Adipose tissue (tissue), 3 donors: ENCODE results near the gene DLX1. TPM values are rescaled to one million over a fixed set of nuclear protein-coding genes. Genes with fewer than 3 reads are reported as not detected.

Source experiments
- H3K27ac ChIP-seq: one replicate; pipeline ENCODE4 v1.5.1; 2013; ENCODE audit warnings: low read depth, low read length
- WGBS, 3 donors: extraction: QIAGEN DNeasy Blood & Tissue Kit; methylation state at CpG; one replicate each; pipeline ENCODE4 v1.1.7; 2013; 5-methylcytosine and 5-hydroxymethylcytosine counted together
- polyA plus RNA-seq, 3 donors: library from polyadenylated mRNA; stranded (reverse); fragments of 200-250 nt; gene quantifications; one replicate each; pipeline ENCODE4 v1.2.3, GENCODE V29; 2013
- donor health status: healthy with polysubstance abuse.
- donor health status: Bipolar disorder and iron deficiency.
- donor health status: healthy.

Gene DLX1
- polyA plus RNA-seq, 3 donors = 0.06 to 0.16 TPM; not detected in 1

DNA sequence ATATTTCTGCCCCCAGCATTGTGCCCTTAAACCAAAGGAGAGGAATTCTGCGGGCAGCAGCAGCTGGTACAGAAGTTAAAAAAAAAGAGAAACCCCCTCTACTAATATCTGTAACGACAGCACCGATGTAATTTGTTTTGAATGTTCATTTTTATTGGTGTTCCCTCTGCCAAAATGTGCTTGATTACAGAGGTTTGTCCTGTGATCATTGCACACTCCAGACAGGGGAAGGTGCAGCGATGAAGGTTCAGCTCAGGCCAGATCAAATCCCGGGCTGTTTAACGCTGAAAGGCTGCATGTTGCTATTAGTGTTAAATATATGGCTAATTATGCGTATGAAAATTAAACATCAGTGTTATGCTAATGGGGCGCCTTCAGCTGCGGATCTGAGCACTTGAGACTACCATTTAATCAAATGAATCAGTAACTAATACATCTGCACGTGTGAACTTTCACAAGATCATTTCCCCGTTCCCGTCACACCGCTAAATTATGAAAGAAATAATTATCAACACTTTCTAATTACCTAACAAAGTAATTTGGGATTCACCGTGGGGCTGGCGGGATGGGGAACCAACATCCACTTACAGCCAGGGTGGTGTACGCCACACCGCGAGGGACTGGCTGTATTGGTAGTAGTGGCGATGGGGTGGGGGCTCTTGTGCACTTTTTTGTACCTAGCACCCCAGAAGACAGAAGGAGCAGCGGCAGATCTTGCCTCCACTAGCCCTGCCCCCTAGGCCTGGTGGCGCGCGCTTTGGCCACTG is 1.5 kb upstream of the DLX1 start:
- 10 to 12% (median 11%) methylated on average over 23 of the region's 23 CpGs for WGBS, 3 donors
- H3K27ac ChIP-seq = no peak overlapping the region

DNA sequence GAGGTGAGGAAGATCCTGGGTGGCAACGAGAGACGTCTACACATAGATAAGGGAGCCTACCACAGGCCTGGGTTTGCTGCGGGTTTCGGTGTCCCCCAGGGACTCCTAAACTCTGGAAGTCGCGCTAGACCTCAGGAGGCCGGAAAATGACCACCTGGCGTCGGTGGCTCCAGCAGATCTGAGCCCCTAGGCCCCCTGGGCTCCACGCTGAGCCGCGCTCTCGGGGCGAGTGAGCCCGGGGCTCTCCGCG is 987 bp upstream of the DLX1 start:
- WGBS, 3 donors = 2 to 7% (median 6%) methylated on average over 17 of the region's 17 CpGs
- no peak overlapping the region for H3K27ac ChIP-seq

- 1% methylated on average over 74 to 76 of the region's 76 CpGs for WGBS, 3 donors
- no peak overlapping the region for H3K27ac ChIP-seq
Measured at GRCh38 chr2:172084645-172085459, 455 bp upstream of the DLX1 start.

GRCh38 chr2:172086241-172087206 is 1.2 kb downstream of the DLX1 start:
- H3K27ac ChIP-seq = no peak overlapping the region
- 6 to 7% (median 6%) methylated on average over 54 of the region's 54 CpGs for WGBS, 3 donors

DNA sequence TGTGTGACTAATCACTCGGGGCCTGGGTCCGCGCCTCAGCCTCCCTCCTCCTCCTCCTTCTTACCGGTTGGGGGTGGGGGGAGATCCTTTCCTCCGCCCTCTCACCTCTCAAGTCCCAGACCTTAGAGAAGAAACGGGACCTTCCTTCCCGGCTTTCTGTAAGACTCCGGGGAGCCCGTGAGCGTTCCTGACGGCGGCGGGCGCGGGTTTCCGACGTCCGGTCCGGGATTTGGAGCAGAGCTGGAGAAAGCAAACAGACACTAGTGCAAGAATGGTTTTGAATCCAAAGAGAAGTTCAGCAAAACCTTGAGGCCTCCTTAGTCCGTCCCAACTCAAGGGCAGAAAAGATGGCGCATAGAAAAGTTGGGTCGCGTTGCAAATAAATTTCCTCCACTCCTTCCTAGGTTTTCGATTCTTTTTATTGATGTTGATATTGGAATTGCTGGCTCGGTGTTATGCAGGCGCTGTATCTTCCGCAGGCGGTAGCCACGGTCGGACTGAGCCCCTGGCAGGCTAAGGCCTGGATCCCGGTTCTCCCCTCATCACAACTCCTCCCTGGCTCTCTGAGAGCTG is 2.0 kb downstream of the DLX1 start:
- WGBS, 3 donors = 7 to 9% (median 8%) methylated on average over 31 of the region's 31 CpGs
- no peak overlapping the region for H3K27ac ChIP-seq

DNA sequence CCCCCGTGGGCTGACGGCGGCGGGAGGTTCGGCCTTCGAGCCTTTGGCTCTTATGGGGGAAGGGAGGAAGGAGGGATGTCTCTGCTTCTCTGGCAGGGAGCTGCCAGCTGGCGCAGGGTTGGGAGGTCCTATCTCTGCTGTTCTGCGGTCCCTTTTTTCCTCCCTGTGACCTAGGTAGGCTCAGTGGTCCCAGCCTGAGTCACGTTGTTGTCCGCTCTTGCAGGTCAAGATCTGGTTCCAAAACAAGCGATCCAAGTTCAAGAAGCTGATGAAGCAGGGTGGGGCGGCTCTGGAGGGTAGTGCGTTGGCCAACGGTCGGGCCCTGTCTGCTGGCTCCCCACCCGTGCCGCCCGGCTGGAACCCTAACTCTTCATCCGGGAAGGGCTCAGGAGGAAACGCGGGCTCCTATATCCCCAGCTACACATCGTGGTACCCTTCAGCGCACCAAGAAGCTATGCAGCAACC is 2.5 kb downstream of the DLX1 start:
- WGBS, 3 donors = 5 to 8% (median 6%) methylated on average over 23 of the region's 23 CpGs

GRCh38 chr2:172088245-172089004 is 3.1 kb downstream of the DLX1 start:
- 8 to 11% (median 11%) methylated on average over 35 to 37 of the region's 37 CpGs for WGBS, 3 donors
- no peak overlapping the region for H3K27ac ChIP-seq

More for the DNA sequence above, 2.5 kb downstream of the DLX1 start:
- no peak overlapping the region for H3K27ac ChIP-seq

DNA sequence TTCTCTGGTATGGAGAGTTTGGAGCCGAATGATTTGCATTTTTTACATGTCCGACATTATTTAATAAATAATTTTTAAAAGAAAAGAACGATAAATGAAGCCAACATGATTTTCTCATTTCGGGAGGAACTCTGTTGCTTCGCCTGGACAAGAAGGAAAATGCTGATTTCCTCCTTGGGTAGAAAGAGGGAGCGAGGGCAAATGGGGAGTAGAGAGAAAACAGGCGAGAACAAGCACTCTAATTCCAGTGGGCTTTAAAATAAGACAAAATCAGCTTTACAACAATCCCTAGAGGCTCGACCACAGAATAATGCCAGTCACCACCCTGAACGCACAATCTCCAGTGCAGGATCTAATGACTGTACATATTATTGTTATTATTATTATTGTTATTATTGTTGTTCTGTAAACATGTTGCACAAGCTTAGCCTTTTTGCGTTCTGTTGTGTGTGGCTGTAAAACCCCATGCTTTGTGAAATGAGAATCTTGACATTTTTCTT is 3.7 kb downstream of the DLX1 start:
- no peak overlapping the region for H3K27ac ChIP-seq
- 18 to 21% (median 19%) methylated on average over 10 of the region's 10 CpGs for WGBS, 3 donors

GRCh38 chr2:172089633-172090032 is 4.3 kb downstream of the DLX1 start:
- WGBS, 3 donors = 28 to 29% (median 29%) methylated on average over 7 of the region's 7 CpGs
- no peak overlapping the region for H3K27ac ChIP-seq

GRCh38 chr2:172090044-172090961 is 5.0 kb downstream of the DLX1 start:
- H3K27ac ChIP-seq = no peak overlapping the region
- WGBS, 3 donors = 6 to 9% (median 7%) methylated on average over 39 of the region's 39 CpGs

DNA sequence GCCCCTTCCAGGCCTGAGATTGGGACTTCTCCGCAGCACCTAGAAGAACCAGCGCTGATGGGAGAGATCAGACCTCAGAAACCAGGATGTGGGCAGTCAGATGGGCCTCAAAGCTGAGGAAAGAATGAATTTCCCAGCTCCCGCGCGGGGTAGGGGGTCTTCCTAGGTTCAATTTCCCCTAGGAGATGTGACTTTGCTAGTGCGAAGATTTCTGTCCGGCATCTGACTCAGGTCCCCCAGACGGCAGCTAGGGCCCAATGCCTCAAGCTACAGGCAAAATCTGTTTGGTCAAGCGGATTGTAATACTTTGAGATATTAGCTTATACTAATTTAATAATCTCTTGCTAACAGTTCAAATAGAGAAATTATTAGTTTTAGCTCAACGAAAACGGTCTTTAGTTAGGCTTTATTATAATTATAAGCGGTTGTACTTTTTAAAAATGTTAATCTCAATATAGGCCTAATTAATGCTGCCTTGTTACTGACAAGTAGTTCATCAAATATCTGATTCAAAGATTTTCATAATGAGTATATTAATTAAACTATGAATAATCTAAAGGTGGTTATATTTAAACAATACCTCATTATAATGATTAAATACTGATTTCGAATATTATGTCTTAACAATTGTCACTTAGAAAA is 5.8 kb downstream of the DLX1 start:
- H3K27ac ChIP-seq = no peak overlapping the region
- 12 to 15% (median 14%) methylated on average over 13 of the region's 13 CpGs for whole genome bisulfite sequencing, 3 donors

DNA sequence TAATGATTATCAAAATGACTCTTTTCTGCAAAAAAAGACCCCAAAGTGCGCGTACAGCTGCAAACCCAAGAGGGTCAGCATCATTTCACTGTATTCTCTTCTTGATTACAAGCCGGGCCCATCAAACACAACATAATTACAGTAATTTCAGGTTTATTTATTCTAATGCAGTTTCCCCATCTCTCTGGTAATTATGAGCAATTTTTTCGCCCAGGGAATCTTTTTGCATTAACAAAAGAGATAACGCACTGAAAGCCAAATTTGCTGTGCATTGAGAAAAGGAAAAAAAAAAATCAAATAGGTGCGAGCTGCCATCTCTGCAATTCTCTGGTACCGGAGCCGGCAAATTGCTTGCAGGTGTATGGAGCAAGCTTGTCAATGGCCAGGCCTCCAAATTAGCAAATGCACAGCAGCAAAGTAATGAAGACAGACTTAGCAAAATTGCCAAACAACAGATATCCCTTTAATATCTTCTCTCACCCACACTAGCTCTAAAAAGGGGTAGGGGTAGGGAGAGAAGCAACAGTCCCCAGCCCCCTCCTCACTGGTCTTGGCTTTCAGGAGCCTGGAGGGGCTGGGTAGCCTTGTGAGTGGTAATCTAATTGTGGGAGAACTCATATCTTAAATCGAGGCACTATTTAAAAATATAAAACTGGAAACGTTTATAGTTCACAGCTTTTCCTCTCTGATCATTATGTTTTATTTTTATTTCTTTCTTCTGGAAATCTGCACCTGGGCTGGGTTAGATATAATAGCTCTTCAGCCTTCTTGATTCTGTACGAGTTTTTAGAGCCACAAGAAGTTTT is 6.7 kb downstream of the DLX1 start:
- no peak overlapping the region for H3K27ac ChIP-seq
- 16 to 22% (median 19%) methylated on average over 11 of the region's 11 CpGs for WGBS, 3 donors

DNA sequence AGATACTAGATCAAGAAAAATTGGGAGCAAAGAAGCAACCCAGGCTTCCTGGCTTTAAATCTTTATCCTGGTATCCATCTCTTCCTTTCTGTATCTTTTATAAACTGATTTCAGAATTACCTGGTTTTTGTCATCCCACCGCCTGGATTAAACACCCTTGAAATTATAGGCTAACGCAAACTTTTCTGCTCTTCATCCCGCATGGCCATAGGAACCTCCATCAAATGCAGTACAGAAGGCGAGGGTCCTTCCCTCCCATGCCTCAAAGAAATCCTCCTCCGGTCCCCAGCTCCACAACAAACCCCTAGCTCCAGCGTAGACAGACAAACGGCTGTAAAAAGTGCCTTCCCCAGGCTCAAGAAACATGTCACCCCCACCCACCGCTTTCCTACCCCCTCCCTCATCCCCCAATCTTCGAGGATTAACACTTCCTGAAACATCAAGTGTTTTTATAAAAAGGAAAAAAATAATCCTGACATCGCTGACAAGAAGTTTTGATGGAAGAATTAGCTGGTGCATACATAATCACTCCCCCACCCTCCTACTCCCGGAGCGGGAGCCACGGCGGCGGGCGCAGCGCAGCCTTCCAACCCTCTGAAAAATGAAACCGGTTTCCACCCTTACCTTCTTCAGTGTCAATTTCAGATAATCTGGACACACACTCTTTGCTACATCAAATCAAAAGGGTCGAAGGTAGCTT is 7.6 kb downstream of the DLX1 start:
- no peak overlapping the region for H3K27ac ChIP-seq
- 9 to 12% (median 10%) methylated on average over 19 of the region's 19 CpGs for WGBS, 3 donors

DNA sequence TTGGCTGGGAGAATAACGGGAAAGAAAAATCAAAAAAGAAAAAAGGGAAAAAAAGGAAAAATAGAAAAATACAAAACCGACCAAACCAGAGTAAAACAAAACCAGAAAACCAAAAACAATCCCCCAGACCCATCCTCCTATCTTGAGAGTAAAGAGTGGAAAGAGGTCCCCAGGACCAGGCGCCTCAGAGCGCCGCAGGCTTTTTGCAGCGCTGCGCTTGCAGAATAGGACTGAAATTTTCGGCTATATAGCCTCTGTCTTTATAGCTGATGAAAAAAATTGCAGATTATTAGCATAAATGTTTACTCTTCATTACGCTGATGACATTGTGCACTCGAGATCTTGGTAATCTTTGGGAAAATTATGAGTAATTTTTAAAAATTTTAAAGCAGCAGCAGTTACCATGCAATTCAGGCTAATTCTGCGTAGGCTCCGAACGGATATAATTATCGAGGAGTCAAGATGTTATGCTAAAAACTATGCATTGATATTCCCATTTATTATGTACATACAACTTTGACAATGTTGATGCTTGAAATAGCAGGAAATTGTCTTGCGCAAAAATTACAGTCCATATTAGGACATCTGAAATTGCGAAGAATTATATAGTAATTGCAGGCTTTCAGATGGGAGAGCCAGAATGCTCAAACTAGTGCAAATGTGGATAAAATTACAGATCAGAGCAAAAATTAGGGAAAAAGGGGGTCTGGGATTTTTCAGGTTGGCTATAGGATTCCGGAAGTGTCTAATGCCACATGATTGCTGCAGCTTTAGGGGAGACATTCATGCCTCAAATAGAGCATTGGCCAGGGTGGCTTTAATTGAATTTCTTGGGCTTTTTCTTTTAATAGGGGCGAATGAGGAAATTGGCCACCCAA is 8.3 kb downstream of the DLX1 start:
- no peak overlapping the region for H3K27ac ChIP-seq
- 17 to 21% (median 18%) methylated on average over 18 of the region's 18 CpGs for WGBS, 3 donors
